Measurements from ENCODE around the gene SECISBP2L. TPM values are rescaled to one million over a fixed set of nuclear protein-coding genes. Genes with fewer than 3 reads are reported as not detected.

Gene SECISBP2L
- total RNA-seq, 2 experiments from 2014 or later: 22.4 to 36.8 TPM

- no peak overlapping the region for H3K27ac Mint-ChIP-seq
- H3K4me1 Mint-ChIP-seq: peaks cover 1% of the 10 kb centered on the region
- ChIA-PET CTCF (no interaction called here), POLR2A (no interaction called here)
- H3K36me3 Mint-ChIP-seq (ENCODE audit: low read depth): no peaks in the 10 kb centered on the region
- intact Hi-C loops (cut with DNase I, micrococcal nuclease): no loop called here
- no peak for ATAC-seq
- H3K9me3 Mint-ChIP-seq (ENCODE audit: low read depth): no peaks in the 10 kb centered on the region
- H3K4me3 Mint-ChIP-seq: no peak overlapping the region
- no peaks in the 10 kb centered on the region for H3K27me3 Mint-ChIP-seq
- DNase-seq: no peak
Measured at GRCh38 chr15:49055630-49056029, 9.4 kb upstream of the SECISBP2L start.

- ChIA-PET CTCF (no interaction called here), POLR2A (no interaction called here)
- no peaks in the 10 kb centered on the region for H3K4me1 Mint-ChIP-seq
- no peak overlapping the region for H3K4me3 Mint-ChIP-seq
- no peak for DNase-seq
- intact Hi-C loops (cut with DNase I, micrococcal nuclease): no loop called here
- H3K27ac Mint-ChIP-seq: no peak overlapping the region
- no peaks in the 10 kb centered on the region for H3K36me3 Mint-ChIP-seq (ENCODE audit: low read depth)
- ATAC-seq: no peak
- H3K27me3 Mint-ChIP-seq: no peaks in the 10 kb centered on the region
- H3K9me3 Mint-ChIP-seq (ENCODE audit: low read depth): no peaks in the 10 kb centered on the region
Measured at GRCh38 chr15:49052662-49053061, 6.4 kb upstream of the SECISBP2L start.

- Mint-ChIP-seq H3K27me3 (no peaks in the 10 kb centered on the region), H3K4me3 (no peak overlapping the region), H3K9me3 (ENCODE audit: low read depth) (no peaks in the 10 kb centered on the region), H3K27ac (no peak overlapping the region), H3K36me3 (ENCODE audit: low read depth) (no peaks in the 10 kb centered on the region), H3K4me1 (peaks cover 14% of the 10 kb centered on the region)
- CTCF ChIA-PET: interaction anchor here (0.8 to 1.7 kb wide), 4 partner anchors 9 to 99 kb away, joined by 3 to 5 read pairs (median 4); no protein-coding TSS in a partner anchor
- POLR2A ChIA-PET: interaction anchor here (0.8 kb wide), 1 partner anchor 14 kb away, joined by 3 read pairs; no protein-coding TSS in a partner anchor
- DNase-seq (no peak), ATAC-seq (no peak)
- intact Hi-C loops (cut with DNase I, micrococcal nuclease): loop anchor here (2.0 to 10.0 kb wide), 8 partner anchors 73 to 1310 kb away; partner anchors contain the start of genes CEP152 (in 1 of the 2), DTWD1 (in 1 of the 2), EID1 (in 1 of the 2) and FAM227B (in 1 of the 2)
Measured at GRCh38 chr15:49047456-49047855, 1.2 kb upstream of the SECISBP2L start.

DNA sequence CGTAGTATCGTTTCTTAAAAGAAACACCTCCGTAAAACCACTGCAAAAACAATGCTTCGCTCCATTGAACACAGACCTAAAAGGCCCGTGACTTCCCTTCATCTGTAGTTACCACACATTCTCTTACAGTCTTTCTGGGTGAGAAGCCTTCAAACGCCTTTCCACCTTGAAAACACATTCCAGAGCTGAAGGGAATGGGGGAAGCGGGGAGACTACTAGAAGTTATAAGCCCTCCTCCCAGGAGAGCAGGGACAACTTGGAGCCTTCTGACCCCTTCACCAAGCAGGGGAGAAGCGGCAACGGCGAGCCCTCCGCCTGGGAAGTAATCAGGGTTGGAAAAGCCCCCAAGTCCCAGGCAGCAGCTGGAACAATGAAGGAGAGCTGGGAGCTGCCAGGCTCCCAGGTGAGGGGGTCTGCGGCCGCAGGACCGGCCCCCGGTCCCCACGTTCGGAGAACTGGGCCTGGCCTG is 461 bp downstream of the SECISBP2L start:
- CTCF ChIA-PET: interaction anchor here (0.7 to 1.9 kb wide), 6 partner anchors 14 to 377 kb away, joined by 3 to 7 read pairs (median 4); partner anchors contain the start of genes COPS2 and FGF7
- Mint-ChIP-seq H3K4me1 (peaks cover 26% of the 10 kb centered on the region), H3K27me3 (no peaks in the 10 kb centered on the region), H3K36me3 (ENCODE audit: low read depth) (no peaks in the 10 kb centered on the region), H3K9me3 (ENCODE audit: low read depth) (no peaks in the 10 kb centered on the region), H3K27ac (peak overlapping the region; percentile 84), H3K4me3 (peak overlapping the region; percentile 92)
- intact Hi-C loops (cut with DNase I, micrococcal nuclease): loop anchor here (1.0 to 10.0 kb wide), 13 partner anchors 71 to 1312 kb away; partner anchors contain the start of genes CEP152 (in 2 of the 2), COPS2 (in 2 of the 2), EID1 (in 2 of the 2) and DTWD1 (in 1 of the 2)
- POLR2A ChIA-PET: interaction anchor here (1.0 to 1.7 kb wide), 4 partner anchors 109 to 235 kb away, joined by 3 to 5 read pairs (median 4); partner anchors contain the start of genes CEP152, COPS2 and EID1
- DNase-seq (peak; percentile 34), ATAC-seq (peak; percentile 10)

DNA sequence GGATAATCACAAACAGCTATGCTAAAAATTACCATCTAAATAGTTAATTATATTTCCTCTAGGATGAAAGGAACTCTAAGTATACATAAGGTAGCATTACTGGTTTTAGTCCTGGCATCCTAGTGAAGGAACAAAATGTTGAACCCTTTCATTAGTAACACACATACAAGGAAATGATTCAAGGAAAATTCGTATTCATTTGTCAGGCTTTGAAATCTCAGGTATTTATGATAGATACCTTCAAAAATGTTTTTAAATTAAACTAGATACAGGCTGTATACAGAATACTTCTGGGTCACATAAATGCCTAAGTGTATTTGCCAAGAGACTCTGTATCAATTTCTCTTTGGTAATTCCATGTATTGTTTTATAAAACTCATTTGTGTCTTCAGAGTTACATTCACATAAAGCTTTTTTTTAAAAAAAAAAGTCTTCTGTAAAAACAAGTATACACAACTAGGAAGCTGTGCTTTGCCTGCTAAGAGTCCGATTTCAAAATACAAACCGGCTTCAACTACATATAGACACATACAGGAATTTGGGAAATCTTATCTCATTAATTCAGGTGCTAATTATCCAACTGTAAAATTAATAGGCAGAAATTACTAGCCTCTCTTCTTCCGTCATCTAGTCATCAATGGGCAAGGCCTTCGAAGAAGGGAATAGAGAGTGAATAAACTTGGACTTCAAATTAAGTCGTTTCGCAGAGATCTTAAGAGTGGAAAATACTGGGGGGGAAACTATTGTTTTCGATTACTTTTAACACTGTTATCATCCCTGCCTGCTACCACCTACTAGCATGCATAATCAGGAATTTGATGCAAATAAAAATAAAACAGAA is 1.3 kb downstream of the SECISBP2L start:
- H3K27ac Mint-ChIP-seq: peak overlapping the region; percentile 84
- DNase-seq (no peak), ATAC-seq (no peak)
- H3K27me3 Mint-ChIP-seq: no peaks in the 10 kb centered on the region
- H3K9me3 Mint-ChIP-seq (ENCODE audit: low read depth): no peaks in the 10 kb centered on the region
- intact Hi-C loops (cut with DNase I, micrococcal nuclease): loop anchor here (2.0 to 10.0 kb wide), 8 partner anchors 102 to 1312 kb away; partner anchors contain the start of genes CEP152 (in 1 of the 2), DTWD1 (in 1 of the 2), EID1 (in 1 of the 2) and FAM227B (in 1 of the 2)
- H3K4me3 Mint-ChIP-seq: peak overlapping the region; percentile 92
- CTCF ChIA-PET: interaction anchor here (0.8 to 1.9 kb wide), 3 partner anchors 53 to 378 kb away, joined by 3 to 7 read pairs (median 3); partner anchors contain the start of gene FGF7
- peaks cover 29% of the 10 kb centered on the region for H3K4me1 Mint-ChIP-seq
- POLR2A ChIA-PET: interaction anchor here (1.4 to 1.7 kb wide), 2 partner anchors 111 to 167 kb away, joined by 3 to 5 read pairs; partner anchors contain the start of genes COPS2 and EID1
- no peaks in the 10 kb centered on the region for H3K36me3 Mint-ChIP-seq (ENCODE audit: low read depth)

DNA sequence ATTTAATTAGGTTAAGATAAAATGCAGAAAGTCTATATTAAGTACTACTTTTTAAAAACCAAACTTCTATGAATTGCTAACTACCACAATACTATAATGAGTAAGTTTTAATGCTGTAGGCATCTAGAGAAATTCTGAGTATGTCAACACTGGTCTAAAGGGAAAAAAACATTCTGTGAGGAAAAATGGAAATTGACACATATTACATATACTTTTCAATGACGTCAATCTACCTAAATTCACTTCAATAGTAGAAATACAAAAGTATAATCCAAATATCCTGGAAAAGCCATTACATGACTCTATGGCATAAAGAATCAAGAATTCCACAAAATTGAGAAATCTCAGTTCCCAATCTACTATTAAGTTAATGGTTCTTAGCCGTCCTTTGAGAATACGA is 2.2 kb downstream of the SECISBP2L start:
- POLR2A ChIA-PET: no interaction called here
- Mint-ChIP-seq H3K27me3 (no peaks in the 10 kb centered on the region), H3K4me3 (peak overlapping the region; percentile 92), H3K36me3 (ENCODE audit: low read depth) (no peaks in the 10 kb centered on the region), H3K4me1 (peaks cover 31% of the 10 kb centered on the region), H3K9me3 (ENCODE audit: low read depth) (no peaks in the 10 kb centered on the region), H3K27ac (no peak overlapping the region)
- CTCF ChIA-PET: interaction anchor here (1.9 kb wide), 1 partner anchor 182 kb away, joined by 7 read pairs; no protein-coding TSS in a partner anchor
- intact Hi-C loops (cut with DNase I, micrococcal nuclease): loop anchor here (2.0 to 10.0 kb wide), 3 partner anchors 103 to 1101 kb away; no protein-coding TSS in a partner anchor
- DNase-seq: no peak
- ATAC-seq: no peak

GRCh38 chr15:49042165-49042564 is 4.1 kb downstream of the SECISBP2L start:
- ATAC-seq: no peak
- DNase-seq: no peak
- Mint-ChIP-seq H3K36me3 (ENCODE audit: low read depth) (no peaks in the 10 kb centered on the region), H3K4me1 (peaks cover 39% of the 10 kb centered on the region), H3K27me3 (no peaks in the 10 kb centered on the region), H3K27ac (no peak overlapping the region), H3K9me3 (ENCODE audit: low read depth) (no peaks in the 10 kb centered on the region), H3K4me3 (no peak overlapping the region)
- intact Hi-C loops (cut with DNase I, micrococcal nuclease): loop anchor here (10.0 kb wide), 2 partner anchors 1093 to 1103 kb away; no protein-coding TSS in a partner anchor
- ChIA-PET CTCF (interaction anchor here (0.6 to 1.5 kb wide), 4 partner anchors 8 to 199 kb away, joined by 3 to 5 read pairs (median 4); no protein-coding TSS in a partner anchor), POLR2A (interaction anchor here (0.6 kb wide), 1 partner anchor 95 kb away, joined by 3 read pairs; no protein-coding TSS in a partner anchor)

GRCh38 chr15:49041426-49041825 is 4.8 kb downstream of the SECISBP2L start:
- Mint-ChIP-seq H3K4me1 (peaks cover 36% of the 10 kb centered on the region), H3K4me3 (no peak overlapping the region), H3K27me3 (no peaks in the 10 kb centered on the region), H3K27ac (no peak overlapping the region), H3K36me3 (ENCODE audit: low read depth) (no peaks in the 10 kb centered on the region), H3K9me3 (ENCODE audit: low read depth) (no peaks in the 10 kb centered on the region)
- POLR2A ChIA-PET: no interaction called here
- no peak for DNase-seq
- CTCF ChIA-PET: interaction anchor here (1.0 to 1.5 kb wide), 2 partner anchors 9 to 18 kb away, joined by 3 to 5 read pairs; no protein-coding TSS in a partner anchor
- ATAC-seq: no peak
- intact Hi-C loops (cut with DNase I, micrococcal nuclease): loop anchor here (10.0 kb wide), 2 partner anchors 1093 to 1103 kb away; no protein-coding TSS in a partner anchor

GRCh38 chr15:49040151-49040550 is 6.1 kb downstream of the SECISBP2L start:
- Mint-ChIP-seq H3K36me3 (ENCODE audit: low read depth) (peaks cover 9% of the 10 kb centered on the region), H3K27me3 (no peaks in the 10 kb centered on the region), H3K27ac (no peak overlapping the region), H3K4me3 (no peak overlapping the region), H3K4me1 (peaks cover 33% of the 10 kb centered on the region), H3K9me3 (ENCODE audit: low read depth) (no peaks in the 10 kb centered on the region)
- ChIA-PET CTCF (interaction anchor here (0.7 to 1.2 kb wide), 3 partner anchors 10 to 134 kb away, joined by 3 to 4 read pairs (median 3); no protein-coding TSS in a partner anchor), POLR2A (interaction anchor here (0.6 kb wide), 1 partner anchor 252 kb away, joined by 3 read pairs; no protein-coding TSS in a partner anchor)
- intact Hi-C loops (cut with DNase I, micrococcal nuclease): loop anchor here (10.0 kb wide), 2 partner anchors 1095 to 1105 kb away; no protein-coding TSS in a partner anchor
- ATAC-seq (no peak), DNase-seq (no peak)

- ChIA-PET CTCF (interaction anchor here (0.8 to 1.4 kb wide), 3 partner anchors 9 to 197 kb away, joined by 3 to 5 read pairs (median 4); partner anchors contain the start of gene SECISBP2L), POLR2A (no interaction called here)
Measured at GRCh38 chr15:49038382-49038781, 7.9 kb downstream of the SECISBP2L start.

GRCh38 chr15:49037546-49037940 is 8.7 kb downstream of the SECISBP2L start:
- ATAC-seq (no peak), DNase-seq (no peak)
- Mint-ChIP-seq H3K36me3 (ENCODE audit: low read depth) (peaks cover 10% of the 10 kb centered on the region), H3K27ac (no peak overlapping the region), H3K4me1 (peaks cover 26% of the 10 kb centered on the region), H3K4me3 (no peak overlapping the region), H3K27me3 (no peaks in the 10 kb centered on the region), H3K9me3 (ENCODE audit: low read depth) (no peaks in the 10 kb centered on the region)
- intact Hi-C loops (cut with DNase I, micrococcal nuclease): no loop called here
- CTCF ChIA-PET: interaction anchor here (0.7 to 1.4 kb wide), 3 partner anchors 10 to 178 kb away, joined by 3 to 5 read pairs (median 4); partner anchors contain the start of gene SECISBP2L
- POLR2A ChIA-PET: interaction anchor here (0.6 kb wide), 1 partner anchor 160 kb away, joined by 3 read pairs; the partner anchor contains the start of gene EID1

More at GRCh38 chr15:49038382-49038781, 7.9 kb downstream of the SECISBP2L start:
- DNase-seq: no peak
- Mint-ChIP-seq H3K9me3 (ENCODE audit: low read depth) (no peaks in the 10 kb centered on the region), H3K36me3 (ENCODE audit: low read depth) (peaks cover 9% of the 10 kb centered on the region), H3K4me1 (peaks cover 26% of the 10 kb centered on the region), H3K27me3 (no peaks in the 10 kb centered on the region), H3K4me3 (no peak overlapping the region), H3K27ac (no peak overlapping the region)
- ATAC-seq: no peak
- intact Hi-C loops (cut with DNase I, micrococcal nuclease): no loop called here
